HG03432 (cell line): ENCODE results near the gene HOMEZ.

Experiments
- ATAC-seq: cut with Tn5 transposase; IDR thresholded peaks from one replicate; pipeline ENCODE4 v1.9.1; 2021; ENCODE audit warnings: mild to moderate bottlenecking, moderate library complexity; ENCODE audit not compliant: unreplicated experiment

HOMEZ gene

GRCh38 chr14:23307687-23308644, 22.0 kb upstream of the HOMEZ start:
- no peak for ATAC-seq

DNA sequence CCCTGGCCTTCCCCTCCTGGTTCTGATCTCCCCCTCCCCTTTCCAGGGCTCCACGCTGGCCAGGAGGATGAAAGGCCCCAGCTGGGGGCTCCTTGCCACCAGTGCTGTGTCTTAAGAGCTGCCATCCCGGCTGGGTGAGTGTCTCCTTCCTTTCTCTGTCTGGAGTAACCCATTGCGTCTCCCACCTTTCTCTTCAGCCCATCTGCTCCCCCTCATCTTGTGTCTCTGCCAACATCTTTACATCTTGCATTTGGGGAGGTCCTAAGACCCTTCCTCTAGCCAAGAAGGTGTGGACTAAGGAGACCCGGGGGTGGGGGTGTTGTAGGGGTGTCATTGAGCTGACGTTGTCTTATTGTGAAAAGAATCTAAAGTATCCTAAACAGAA, 21.2 kb upstream of the HOMEZ start:
- ATAC-seq: no peak

GRCh38 chr14:23306412-23307145, 20.6 kb upstream of the HOMEZ start, which contains the start of gene BCL2L2:
TSS of gene BCL2L2 (plus strand) at chr14:23306833. CDS start at chr14:23307768, 935 bp downstream.
- ATAC-seq: no peak

DNA sequence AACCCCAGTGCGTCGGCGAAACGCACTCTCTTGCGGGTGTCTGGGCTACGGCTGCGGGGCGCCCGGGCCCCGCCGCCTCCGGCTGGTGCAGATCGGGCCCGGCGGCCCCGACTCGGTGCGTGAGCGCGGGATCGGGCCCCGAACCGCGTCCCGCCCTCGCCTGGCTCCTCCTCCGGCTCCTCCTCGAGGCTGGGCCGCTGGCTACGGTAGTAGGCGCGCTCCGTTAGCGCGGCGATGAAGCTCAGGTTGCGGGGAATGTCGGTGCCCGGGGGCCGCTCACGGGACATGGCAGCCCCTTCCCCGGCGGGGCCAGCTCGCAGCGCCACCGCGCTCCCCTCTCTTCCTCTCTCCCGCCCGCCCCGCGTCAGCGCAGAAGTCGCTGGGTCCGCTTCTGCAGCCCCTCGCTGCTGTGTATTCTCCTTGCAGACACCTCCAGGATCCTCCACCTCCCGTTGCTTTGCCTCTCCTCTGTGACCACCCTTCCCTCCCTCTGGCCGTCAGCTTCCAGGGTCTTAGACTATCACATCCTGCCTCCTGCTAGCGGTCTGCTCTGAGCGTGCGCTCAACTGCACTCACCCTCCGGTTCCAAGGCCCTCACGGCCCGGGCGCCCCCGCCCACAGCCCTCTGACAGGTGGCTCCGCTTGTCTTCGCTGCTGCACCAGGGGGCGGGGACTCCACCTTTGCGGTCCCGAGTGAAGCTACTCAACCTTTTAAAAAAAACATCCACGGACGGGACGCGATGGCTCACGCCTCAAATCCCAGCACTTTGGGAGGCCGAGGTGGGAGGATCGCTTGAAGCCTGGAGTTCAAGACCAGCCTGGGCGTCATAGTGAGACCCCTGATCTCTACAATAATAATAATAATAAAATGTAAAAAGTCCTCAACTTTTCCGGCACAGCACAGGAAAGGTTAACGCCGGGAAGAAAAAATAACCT, 16.6 kb upstream of the HOMEZ start, which contains the start of gene PPP1R3E:
Gene PPP1R3E (minus strand): TSS at position 570 of the 936 bp plus-strand sequence. CDS start 283 bp downstream, at position 287.
- ATAC-seq: peak; percentile 38

GRCh38 chr14:23301969-23302289, 16.0 kb upstream of the HOMEZ start:
- ATAC-seq: peak; percentile 16

- peak; percentile 81 for ATAC-seq
Observed at GRCh38 chr14:23301288-23301968, 15.5 kb upstream of the HOMEZ start.

DNA sequence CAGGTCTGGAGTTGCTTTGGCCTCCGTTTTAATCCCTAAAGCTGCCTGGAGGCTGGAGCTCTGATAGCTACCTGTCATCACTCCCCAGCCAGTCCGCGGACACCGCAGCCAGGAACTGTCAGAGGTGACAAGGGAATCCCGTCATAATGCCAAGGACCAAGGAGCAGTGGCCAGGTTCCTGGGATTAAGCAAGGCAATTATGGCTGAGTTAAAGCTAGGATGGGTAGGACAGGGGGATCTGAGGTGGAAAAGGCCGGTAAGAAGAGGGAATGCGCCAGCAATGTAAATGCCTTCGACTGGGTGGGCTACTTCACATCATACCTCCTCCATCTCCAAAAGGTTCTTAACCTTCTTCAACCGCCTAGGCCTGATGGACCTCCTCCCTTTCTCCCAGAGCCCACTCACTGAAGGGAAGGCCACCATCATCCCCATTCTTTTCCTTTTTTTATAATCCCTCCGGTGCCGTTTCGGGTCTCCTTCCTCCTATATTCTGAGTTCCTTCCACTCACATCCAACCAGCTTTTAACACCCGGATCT, 14.8 kb upstream of the HOMEZ start:
- no peak for ATAC-seq

DNA sequence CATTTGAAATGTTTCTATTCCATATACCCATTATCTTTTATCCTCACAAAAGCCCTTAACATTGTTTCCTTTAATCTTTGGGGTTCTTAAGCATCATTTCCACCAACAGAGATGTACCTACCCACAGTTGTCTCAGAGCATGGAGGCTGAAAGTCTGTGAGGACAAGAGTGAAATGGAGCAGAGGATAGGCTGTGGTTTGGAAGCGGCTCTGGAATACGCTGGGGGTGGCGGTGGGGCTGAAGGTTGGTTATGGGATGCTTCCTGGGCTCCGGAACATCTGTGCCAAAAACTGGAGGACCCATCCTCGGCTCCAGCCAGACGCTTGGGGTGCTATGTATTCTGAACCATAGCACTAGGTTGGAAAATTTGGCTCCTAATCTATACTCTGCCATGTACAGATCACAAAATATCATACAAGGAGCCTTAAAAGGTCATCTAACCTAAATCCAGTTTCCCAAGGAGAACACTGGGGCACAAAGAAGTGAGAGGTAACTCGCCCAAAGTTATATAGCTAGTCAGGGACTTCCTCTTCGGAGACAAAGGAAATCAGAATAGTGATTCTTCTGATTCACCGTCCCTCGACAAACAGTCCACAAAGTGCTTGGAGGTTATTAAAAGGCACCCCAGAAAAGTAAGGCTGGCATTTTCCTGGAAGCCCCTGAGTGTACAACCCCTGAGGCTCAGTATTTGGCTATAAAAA, 14.2 kb upstream of the HOMEZ start:
- no peak for ATAC-seq

DNA sequence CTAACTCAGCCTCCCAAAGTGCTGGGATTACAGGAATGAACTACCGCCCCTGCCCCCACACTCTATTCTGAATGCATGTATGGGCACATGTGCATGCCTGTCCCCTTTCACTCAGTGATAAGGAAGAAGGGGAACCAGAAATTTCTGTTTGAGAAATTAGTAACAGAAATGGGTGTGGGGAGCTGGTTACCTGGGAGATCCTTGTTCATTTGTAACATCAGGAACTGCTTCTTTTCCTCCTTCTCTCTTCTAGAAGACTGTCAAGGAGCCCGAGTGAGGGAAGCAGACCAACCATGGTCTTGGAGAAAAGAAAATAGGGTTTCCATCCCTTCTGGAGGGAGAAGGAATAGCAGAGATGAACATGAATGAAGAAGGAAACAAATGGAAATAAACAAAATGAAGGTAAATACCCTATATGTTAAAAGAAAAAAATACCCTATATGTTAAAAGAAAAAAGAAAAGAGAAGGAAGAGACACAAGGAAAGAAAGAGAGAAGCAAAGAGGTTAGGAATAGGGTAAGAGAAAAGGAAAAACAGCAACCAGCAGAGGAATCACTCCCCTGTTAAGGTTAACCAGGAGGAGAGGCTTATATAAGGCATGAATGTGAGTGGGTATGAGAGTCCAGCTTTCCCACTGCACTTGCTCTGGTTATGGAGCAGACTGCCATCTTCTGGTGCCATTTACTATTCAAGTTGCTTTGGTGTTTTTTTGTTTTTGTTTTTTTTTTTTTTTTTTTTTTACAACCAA, 13.5 kb upstream of the HOMEZ start:
- no peak for ATAC-seq

- no peak for ATAC-seq
Observed at GRCh38 chr14:23297611-23298277, 11.8 kb upstream of the HOMEZ start.

GRCh38 chr14:23297096-23297495, 11.2 kb upstream of the HOMEZ start:
- no peak for ATAC-seq

DNA sequence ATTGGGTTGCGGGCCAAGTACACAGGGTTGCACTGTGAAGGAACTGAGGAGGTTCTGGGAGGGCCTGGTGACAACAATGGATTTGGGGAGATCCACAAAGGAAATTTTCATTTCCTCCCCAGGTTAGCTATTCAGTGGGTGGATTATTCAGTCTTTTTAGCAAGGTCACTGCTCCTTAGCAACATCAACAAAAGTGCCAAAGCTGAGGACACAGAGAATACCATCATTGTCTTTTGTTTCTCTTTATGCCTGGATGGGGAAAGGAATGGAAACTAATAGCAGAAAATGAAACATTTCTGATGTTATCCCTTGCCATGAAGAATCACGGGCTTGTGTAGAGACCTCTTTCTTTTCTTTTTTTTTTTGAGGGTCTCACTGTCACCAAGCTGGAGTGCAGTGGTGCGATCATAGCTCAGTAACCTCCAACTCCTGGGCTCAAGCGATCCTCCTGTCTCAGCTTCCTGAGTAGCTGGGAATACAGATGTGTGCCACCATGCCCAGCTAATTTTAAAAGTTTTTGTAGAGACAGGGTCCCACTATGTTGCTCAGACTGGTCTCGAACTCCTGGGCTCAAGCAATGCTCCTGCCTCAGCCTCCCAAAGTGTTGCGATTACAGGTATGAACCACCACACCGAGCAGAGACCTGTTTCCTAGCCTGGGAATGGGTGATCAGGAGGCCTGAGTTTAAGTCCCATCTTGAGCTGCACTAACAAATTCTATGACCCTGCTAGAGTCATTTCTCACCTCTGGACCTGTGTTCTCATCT, 10.3 kb upstream of the HOMEZ start:
- ATAC-seq: no peak

DNA sequence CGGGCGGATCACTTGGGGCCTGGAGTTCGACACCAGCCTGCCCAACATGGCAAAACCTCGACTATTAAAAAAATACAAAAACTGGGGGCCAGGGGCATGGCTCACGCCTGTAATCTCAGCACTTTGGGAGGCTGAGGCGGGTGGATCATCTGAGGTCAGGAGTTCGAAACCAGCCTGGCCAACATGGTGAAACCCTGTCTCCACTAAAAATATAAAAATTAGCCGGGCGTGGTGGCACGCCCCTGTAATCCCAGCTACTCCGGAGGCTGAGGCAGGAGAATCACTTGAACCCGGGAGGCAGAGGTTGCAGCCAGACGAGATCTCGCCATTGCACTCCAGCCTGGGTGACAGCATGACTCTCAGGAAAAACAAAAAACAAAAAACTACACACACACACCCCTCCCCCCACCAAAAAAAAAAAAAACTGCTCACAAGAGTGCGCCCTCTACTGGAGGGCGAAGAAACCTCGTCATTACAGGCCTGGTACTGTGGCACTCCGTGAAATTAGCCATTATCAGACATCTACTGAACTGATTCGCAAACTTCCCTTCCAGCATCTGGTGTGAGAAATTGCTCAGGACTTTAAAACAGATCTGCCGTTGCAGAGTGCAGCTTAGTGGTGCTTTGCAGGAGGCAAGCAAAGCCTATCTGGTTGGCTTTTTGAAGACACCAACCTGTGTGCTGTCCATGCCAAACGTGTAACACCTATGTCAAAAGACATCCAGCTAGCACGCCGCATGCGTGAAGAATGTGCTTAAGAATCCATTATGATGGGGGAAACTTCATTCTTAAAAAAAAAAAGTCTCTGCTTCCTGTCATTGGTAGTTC, 9.0 kb upstream of the HOMEZ start:
- peak; percentile 56 for ATAC-seq

GRCh38 chr14:23286902-23287479, 1.1 kb upstream of the HOMEZ start:
- no peak for ATAC-seq

DNA sequence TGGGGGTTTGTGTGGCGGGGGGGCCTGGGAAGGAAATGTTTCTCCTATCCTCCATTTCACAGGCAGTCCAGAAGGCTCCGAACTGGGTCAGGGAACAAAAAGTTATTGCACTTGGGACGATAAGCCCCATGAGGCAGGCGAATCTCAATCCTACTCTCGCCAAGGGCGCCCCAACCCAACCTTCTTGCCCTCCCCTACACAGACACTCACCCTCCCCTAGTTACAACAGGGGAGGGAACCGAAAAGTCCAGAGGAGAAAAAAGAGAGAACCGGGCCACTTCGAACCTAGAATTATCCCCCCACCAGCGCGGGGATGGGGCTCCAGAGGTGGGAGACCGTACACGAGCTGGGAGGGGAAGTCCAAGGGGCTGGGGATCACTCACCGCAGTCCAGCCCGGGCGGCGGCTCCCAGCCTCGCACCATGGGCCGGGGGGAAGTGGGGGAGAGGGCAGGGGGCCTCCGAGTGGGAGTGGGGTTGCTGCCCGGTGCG, 357 bp downstream of the HOMEZ start:
- ATAC-seq: peak; percentile 30
